ENCODE measurements around the gene KLRD1. TPM values are rescaled to one million over a fixed set of nuclear protein-coding genes. Genes with fewer than 3 reads are reported as not detected.
"Not testable (repeated sequence)": the region's sequence is repeated elsewhere in the genome, so short reads cannot be mapped to it uniquely, and the experiment has no call there.

The KLRD1 gene
- total RNA-seq, 1 experiment from 2014 or later: not detected

GRCh38 chr12:10368206-10369171 is 60.8 kb downstream of the KLRD1 start:
- DNase-seq (ENCODE audit: low read depth): no peak

GRCh38 chr12:10369557-10370415 is 62.1 kb downstream of the KLRD1 start:
- DNase-seq (ENCODE audit: low read depth): no peak

GRCh38 chr12:10371893-10372535 is 64.3 kb downstream of the KLRD1 start:
- DNase-seq (ENCODE audit: low read depth): not testable (repeated sequence)

- no peak for DNase-seq (ENCODE audit: low read depth)
Measured at GRCh38 chr12:10372559-10372958, 64.9 kb downstream of the KLRD1 start.

GRCh38 chr12:10374624-10375018 is 67.0 kb downstream of the KLRD1 start:
- no peak for DNase-seq (ENCODE audit: low read depth)

- not testable (repeated sequence) for DNase-seq (ENCODE audit: low read depth)
Measured at GRCh38 chr12:10378737-10379136, 71.1 kb downstream of the KLRD1 start.

Other genes with a start within 250 kb of the KLRD1 start
- gene CLEC1A, start 208.9 kb upstream of the KLRD1 start, total RNA-seq (2014; rRNA removed; shearing (Covaris generic)): 0.12 TPM in 1 of 2 replicates, not detected in the other
- gene CLEC7A, start 177.7 kb upstream of the KLRD1 start, total RNA-seq (2014; rRNA removed; shearing (Covaris generic)): not detected in 2 replicates
- not detected in 2 replicates for gene OLR1, start 135.7 kb upstream of the KLRD1 start, total RNA-seq (2014; rRNA removed; shearing (Covaris generic))
- gene TMEM52B, start 128.8 kb upstream of the KLRD1 start, total RNA-seq (2014; rRNA removed; shearing (Covaris generic)): not detected in 2 replicates
- gene GABARAPL1, start 95.0 kb upstream of the KLRD1 start, total RNA-seq (2014; rRNA removed; shearing (Covaris generic)): 14.3 and 20.7 TPM in 2 replicates
- not detected in 2 replicates for gene KLRK1, start 82.2 kb downstream of the KLRD1 start, total RNA-seq (2014; rRNA removed; shearing (Covaris generic))
- 0.78 TPM in 1 of 2 replicates, not detected in the other for gene KLRC4, start 101.9 kb downstream of the KLRD1 start, total RNA-seq (2014; rRNA removed; shearing (Covaris generic))
- 3.8 and 4.6 TPM in 2 replicates for gene KLRC3, start 112.7 kb downstream of the KLRD1 start, total RNA-seq (2014; rRNA removed; shearing (Covaris generic))
- 10.5 and 17.4 TPM in 2 replicates for gene KLRC2, start 128.1 kb downstream of the KLRD1 start, total RNA-seq (2014; rRNA removed; shearing (Covaris generic))
- not detected in 2 replicates for gene KLRC1, start 145.5 kb downstream of the KLRD1 start, total RNA-seq (2014; rRNA removed; shearing (Covaris generic))
- gene EIF2S3B, start 198.0 kb downstream of the KLRD1 start, total RNA-seq (2014; rRNA removed; shearing (Covaris generic)): 0.29 and 0.36 TPM in 2 replicates